Endodermal cell (in vitro differentiated cells): ENCODE data around the gene KCNMA1. TPM values are rescaled to one million over a fixed set of nuclear protein-coding genes. Genes with fewer than 3 reads are reported as not detected.

Experiments
- DNase-seq: peaks from one replicate; pipeline ENCODE4 v3.0.0-alpha.2; 2017
- H3K27ac ChIP-seq: 2 replicates; pipeline ENCODE4 v1.5.1; 2013; ENCODE audit warnings: mild to moderate bottlenecking, low read depth, low read length, moderate library complexity
- H3K27me3 ChIP-seq: 2 replicates; pipeline ENCODE4 v1.6.1; 2013; ENCODE audit warnings: mild to moderate bottlenecking, low read length, moderate library complexity; ENCODE audit not compliant: insufficient read depth, control insufficient read depth, poor library complexity, severe bottlenecking
- H3K36me3 ChIP-seq: 2 replicates; pipeline ENCODE4 v1.7.0; 2013; ENCODE audit warnings: mild to moderate bottlenecking, low read length, moderate library complexity; ENCODE audit not compliant: control insufficient read depth, insufficient read depth
- H3K4me1 ChIP-seq: one replicate; pipeline ENCODE4 v1.7.0; 2013; ENCODE audit warnings: low read length; ENCODE audit not compliant: control insufficient read depth, insufficient read depth
- H3K4me3 ChIP-seq: 2 replicates; pipeline ENCODE4 v1.5.1; 2013; ENCODE audit warnings: mild to moderate bottlenecking, low read length, moderate library complexity
- H3K9ac ChIP-seq: 2 replicates; pipeline ENCODE4 v1.6.1; 2013; ENCODE audit warnings: mild to moderate bottlenecking, low read length, moderate library complexity; ENCODE audit not compliant: poor library complexity, severe bottlenecking; ENCODE audit errors: extremely low read depth
- H3K9me3 ChIP-seq: 2 replicates; pipeline ENCODE4 v1.6.1; 2013; ENCODE audit warnings: mild to moderate bottlenecking, low read length, moderate library complexity; ENCODE audit not compliant: control insufficient read depth
- H3K27ac Mint-ChIP-seq: 2 replicates; pipeline ENCODE4 v1.8.0; 2020; ENCODE audit warnings: mixed read lengths
- H3K27me3 Mint-ChIP-seq: 2 replicates; pipeline ENCODE4 v1.8.0; 2021; ENCODE audit warnings: mild to moderate bottlenecking, mixed read lengths; ENCODE audit not compliant: insufficient read depth
- H3K36me3 Mint-ChIP-seq: 2 replicates; pipeline ENCODE4 v1.8.0; 2020; ENCODE audit warnings: low read depth, mixed read lengths
- H3K4me1 Mint-ChIP-seq: 2 replicates; pipeline ENCODE4 v1.8.0; 2020; ENCODE audit warnings: mixed read lengths
- H3K4me3 Mint-ChIP-seq: 2 replicates; pipeline ENCODE4 v1.8.0; 2020; ENCODE audit warnings: mild to moderate bottlenecking, moderate library complexity, mixed read lengths
- H3K9me3 Mint-ChIP-seq: 2 replicates; pipeline ENCODE4 v1.8.0; 2020; ENCODE audit warnings: mild to moderate bottlenecking, mixed read lengths
- WGBS, 2 experiments: methylation state at CpG; one replicate each; pipeline versions ENCODE4 v1.1.5 to v1.1.7; 2013; ENCODE audit warnings: missing lambda C conversion rate in 2 of 2, mixed read lengths in 1 of 2; ENCODE audit not compliant: insufficient coverage in 1 of 2, insufficient read length in 1 of 2; 5-methylcytosine and 5-hydroxymethylcytosine counted together
- total RNA-seq, 2 donors: library from RNA; stranded (reverse); fragmentation: NEBNext Ultra II Directional in 1 of 2; extraction: Animal tissue kit (Norgen Biotek cat#: 25700) in 1 of 2; gene quantifications; 2 replicates in 1 of 2; 3 replicates in 1 of 2; pipeline ENCODE4 v1.2.1, GENCODE V29; 2021
- TF ChIP-seq, protein P1 (sequence below): fragments of 200-600 bp; sonication (generic); conservative IDR thresholded peaks from 2 replicates; pipeline ENCODE4 v1.5.0; 2021; ENCODE audit warnings: antibody characterized with exemption, mild to moderate bottlenecking

The KCNMA1 gene
- total RNA-seq, 2 donors from 2014 or later = 0.55 to 1.3 TPM

DNA sequence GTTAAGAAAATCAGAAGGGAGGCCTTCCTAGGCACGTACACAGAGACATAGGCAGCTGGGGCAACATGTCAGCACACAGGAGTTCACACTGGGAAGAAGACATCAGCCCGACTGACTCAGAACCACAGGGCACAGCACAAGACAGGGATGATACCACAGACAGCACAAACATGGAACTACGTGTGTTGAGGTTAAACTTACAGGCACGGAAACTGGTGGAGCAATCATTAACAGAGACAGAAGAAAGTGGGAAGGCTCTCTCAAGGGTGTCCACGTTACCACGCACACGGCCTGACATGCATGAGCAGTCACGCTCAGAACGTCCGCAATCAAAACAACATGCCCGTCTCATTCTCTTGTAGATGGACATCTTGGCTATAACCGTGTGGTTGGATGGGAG lies 636.4 kb downstream of the KCNMA1 start:
- no peak overlapping the region for H3K27ac Mint-ChIP-seq
- Histone ChIP-seq H3K27ac (no peak overlapping the region), H3K4me1 (no peaks in the 10 kb centered on the region), H3K9ac (no peak overlapping the region), H3K9me3 (no peaks in the 10 kb centered on the region), H3K36me3 (no peaks in the 10 kb centered on the region), H3K27me3 (no peaks in the 10 kb centered on the region), H3K4me3 (no peak overlapping the region)
- 94 to 97% methylated on average over 12 of the region's 12 CpGs for WGBS, 2 experiments
- no peaks in the 10 kb centered on the region for H3K9me3 Mint-ChIP-seq
- H3K4me3 Mint-ChIP-seq = no peak overlapping the region
- no peaks in the 10 kb centered on the region for H3K36me3 Mint-ChIP-seq
- no peaks in the 10 kb centered on the region for H3K27me3 Mint-ChIP-seq
- no peak for DNase-seq
- peaks cover 4% of the 10 kb centered on the region for H3K4me1 Mint-ChIP-seq
- TF ChIP-seq, protein P1, sequence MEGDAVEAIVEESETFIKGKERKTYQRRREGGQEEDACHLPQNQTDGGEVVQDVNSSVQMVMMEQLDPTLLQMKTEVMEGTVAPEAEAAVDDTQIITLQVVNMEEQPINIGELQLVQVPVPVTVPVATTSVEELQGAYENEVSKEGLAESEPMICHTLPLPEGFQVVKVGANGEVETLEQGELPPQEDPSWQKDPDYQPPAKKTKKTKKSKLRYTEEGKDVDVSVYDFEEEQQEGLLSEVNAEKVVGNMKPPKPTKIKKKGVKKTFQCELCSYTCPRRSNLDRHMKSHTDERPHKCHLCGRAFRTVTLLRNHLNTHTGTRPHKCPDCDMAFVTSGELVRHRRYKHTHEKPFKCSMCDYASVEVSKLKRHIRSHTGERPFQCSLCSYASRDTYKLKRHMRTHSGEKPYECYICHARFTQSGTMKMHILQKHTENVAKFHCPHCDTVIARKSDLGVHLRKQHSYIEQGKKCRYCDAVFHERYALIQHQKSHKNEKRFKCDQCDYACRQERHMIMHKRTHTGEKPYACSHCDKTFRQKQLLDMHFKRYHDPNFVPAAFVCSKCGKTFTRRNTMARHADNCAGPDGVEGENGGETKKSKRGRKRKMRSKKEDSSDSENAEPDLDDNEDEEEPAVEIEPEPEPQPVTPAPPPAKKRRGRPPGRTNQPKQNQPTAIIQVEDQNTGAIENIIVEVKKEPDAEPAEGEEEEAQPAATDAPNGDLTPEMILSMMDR = no peak

GRCh38 chr10:76998451-76998850 lies 639.2 kb downstream of the KCNMA1 start:
- no peak overlapping the region for H3K9ac ChIP-seq
- Mint-ChIP-seq H3K36me3 (no peaks in the 10 kb centered on the region), H3K4me3 (no peak overlapping the region), H3K27ac (no peak overlapping the region), H3K27me3 (no peaks in the 10 kb centered on the region), H3K4me1 (no peaks in the 10 kb centered on the region), H3K9me3 (no peaks in the 10 kb centered on the region)
- no peaks in the 10 kb centered on the region for H3K27me3 ChIP-seq
- H3K27ac ChIP-seq = no peak overlapping the region
- no peaks in the 10 kb centered on the region for H3K9me3 ChIP-seq
- 88 to 93% methylated on average over 1 to 2 of the region's 2 CpGs for WGBS, 2 experiments
- TF ChIP-seq, protein P1 = no peak
- no peaks in the 10 kb centered on the region for H3K36me3 ChIP-seq
- H3K4me1 ChIP-seq = no peaks in the 10 kb centered on the region
- H3K4me3 ChIP-seq = no peak overlapping the region
- DNase-seq = no peak

GRCh38 chr10:76997631-76998030 lies 640.0 kb downstream of the KCNMA1 start:
- no peak overlapping the region for H3K27ac ChIP-seq
- H3K4me1 Mint-ChIP-seq = no peaks in the 10 kb centered on the region
- no peak overlapping the region for H3K4me3 ChIP-seq
- no peaks in the 10 kb centered on the region for H3K9me3 Mint-ChIP-seq
- no peak overlapping the region for H3K4me3 Mint-ChIP-seq
- 90 to 100% methylated on average over 2 of the region's 3 CpGs for WGBS, 2 experiments
- no peaks in the 10 kb centered on the region for H3K36me3 ChIP-seq
- H3K27me3 Mint-ChIP-seq = no peaks in the 10 kb centered on the region
- DNase-seq = no peak
- TF ChIP-seq, protein P1 = no peak
- no peaks in the 10 kb centered on the region for H3K4me1 ChIP-seq
- no peaks in the 10 kb centered on the region for H3K27me3 ChIP-seq
- H3K27ac Mint-ChIP-seq = no peak overlapping the region
- no peaks in the 10 kb centered on the region for H3K9me3 ChIP-seq
- no peaks in the 10 kb centered on the region for H3K36me3 Mint-ChIP-seq
- no peak overlapping the region for H3K9ac ChIP-seq
